Fibroblast of pulmonary artery (primary cell): ENCODE data around the gene DRD2.

Experiments
- DNase-seq: peaks from one replicate; pipeline ENCODE4 v3.0.0-alpha.2; 2010; ENCODE audit warnings: low read depth
- H3K4me3 ChIP-seq: replicated peaks from 2 replicates; pipeline ENCODE4 v1.5.1; 2011; ENCODE audit warnings: low read depth, mild to moderate bottlenecking, control low read depth, low read length, moderate library complexity
- TF ChIP-seq, protein P1 (sequence below): IDR thresholded peaks from 2 replicates; pipeline ENCODE4 v1.5.1; 2011; ENCODE audit warnings: mild to moderate bottlenecking, control low read depth, low read length, inconsistent platforms; ENCODE audit errors: missing control alignments

Gene DRD2

DNA sequence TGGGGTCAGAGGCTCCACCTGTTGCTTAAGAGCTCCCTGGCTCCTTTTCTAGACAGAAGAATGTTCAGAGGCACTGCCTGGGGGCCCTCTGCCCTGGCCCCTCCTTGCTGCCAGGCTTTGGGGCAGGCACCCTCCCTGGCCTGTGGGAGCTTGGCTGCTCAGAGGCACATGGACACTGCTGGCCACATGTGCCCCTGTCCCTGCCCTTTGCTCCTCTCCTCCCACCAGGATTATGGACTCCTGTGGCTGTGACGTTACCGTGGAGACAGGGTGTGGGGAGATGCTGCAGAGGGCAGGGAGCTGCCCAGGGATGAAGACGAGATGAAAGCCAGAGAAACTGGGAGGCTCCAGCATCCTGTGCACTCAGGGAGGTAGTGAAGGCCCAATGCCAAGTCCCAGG is 14.7 kb downstream of the DRD2 start:
- no peak for DNase-seq
- H3K4me3 ChIP-seq, result no peak overlapping the region
- TF ChIP-seq, protein P1, sequence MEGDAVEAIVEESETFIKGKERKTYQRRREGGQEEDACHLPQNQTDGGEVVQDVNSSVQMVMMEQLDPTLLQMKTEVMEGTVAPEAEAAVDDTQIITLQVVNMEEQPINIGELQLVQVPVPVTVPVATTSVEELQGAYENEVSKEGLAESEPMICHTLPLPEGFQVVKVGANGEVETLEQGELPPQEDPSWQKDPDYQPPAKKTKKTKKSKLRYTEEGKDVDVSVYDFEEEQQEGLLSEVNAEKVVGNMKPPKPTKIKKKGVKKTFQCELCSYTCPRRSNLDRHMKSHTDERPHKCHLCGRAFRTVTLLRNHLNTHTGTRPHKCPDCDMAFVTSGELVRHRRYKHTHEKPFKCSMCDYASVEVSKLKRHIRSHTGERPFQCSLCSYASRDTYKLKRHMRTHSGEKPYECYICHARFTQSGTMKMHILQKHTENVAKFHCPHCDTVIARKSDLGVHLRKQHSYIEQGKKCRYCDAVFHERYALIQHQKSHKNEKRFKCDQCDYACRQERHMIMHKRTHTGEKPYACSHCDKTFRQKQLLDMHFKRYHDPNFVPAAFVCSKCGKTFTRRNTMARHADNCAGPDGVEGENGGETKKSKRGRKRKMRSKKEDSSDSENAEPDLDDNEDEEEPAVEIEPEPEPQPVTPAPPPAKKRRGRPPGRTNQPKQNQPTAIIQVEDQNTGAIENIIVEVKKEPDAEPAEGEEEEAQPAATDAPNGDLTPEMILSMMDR, result no peak

DNA sequence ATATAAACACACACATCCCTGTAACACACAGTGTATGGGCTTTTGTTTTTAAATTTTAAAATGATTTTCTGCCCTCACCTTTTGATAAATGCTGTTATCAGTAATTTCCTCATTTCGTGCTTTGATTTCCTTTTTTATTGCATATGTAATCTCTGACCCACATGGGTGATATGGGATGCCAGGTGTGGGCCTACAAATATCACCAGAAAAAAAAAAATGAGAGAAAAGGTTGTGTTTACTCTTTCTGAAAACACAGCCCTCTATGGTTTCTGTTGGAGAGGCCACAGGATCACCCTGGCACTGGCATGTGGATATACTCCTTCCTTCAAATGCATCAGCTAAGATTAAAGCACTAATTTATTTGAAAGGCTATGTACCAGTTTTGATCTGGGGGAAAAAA is 17.0 kb downstream of the DRD2 start:
- TF ChIP-seq, protein P1, result no peak
- no peak overlapping the region for H3K4me3 ChIP-seq
- no peak for DNase-seq

DNA sequence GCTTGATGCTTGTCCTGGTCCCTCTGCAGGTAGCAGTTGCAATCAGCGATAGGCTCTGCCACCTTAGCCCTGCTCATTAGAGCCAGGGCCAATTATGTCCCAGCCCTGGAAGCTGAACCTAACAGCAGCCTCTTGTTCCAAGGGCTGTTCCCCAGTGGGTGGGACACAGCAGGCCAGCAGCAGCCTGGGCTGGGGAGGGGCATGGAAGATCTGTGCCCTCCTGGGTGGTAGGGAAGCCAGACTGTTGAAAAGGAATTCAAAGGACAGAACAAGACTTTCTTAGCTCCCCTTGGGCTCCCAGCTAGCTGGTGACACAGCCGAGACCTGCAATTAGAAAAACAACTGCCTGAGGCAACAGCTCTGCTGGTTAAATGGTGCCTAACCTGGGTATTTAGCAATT is 17.4 kb downstream of the DRD2 start:
- DNase-seq, result no peak
- TF ChIP-seq, protein P1, result no peak
- no peak overlapping the region for H3K4me3 ChIP-seq

DNA sequence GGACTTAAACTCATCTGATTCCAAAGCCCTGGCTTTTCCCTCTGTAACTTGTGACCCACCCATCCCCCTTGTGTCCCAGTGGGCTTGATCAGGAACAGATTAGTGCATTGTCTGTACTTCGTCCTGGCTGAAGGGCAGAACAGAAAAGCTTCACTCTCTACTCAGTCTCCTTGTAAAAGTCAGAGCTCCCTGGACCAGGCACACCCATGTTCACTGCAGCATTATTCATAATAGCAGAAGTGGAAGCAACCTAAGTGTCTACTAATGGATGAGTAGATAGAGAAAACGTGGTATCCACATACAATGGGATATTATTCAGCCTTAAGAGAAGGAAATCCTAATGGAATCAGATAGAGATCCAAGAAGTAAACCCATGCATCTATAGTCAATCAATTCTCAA is 20.7 kb downstream of the DRD2 start:
- H3K4me3 ChIP-seq, result no peak overlapping the region
- TF ChIP-seq, protein P1, result no peak
- DNase-seq, result no peak

DNA sequence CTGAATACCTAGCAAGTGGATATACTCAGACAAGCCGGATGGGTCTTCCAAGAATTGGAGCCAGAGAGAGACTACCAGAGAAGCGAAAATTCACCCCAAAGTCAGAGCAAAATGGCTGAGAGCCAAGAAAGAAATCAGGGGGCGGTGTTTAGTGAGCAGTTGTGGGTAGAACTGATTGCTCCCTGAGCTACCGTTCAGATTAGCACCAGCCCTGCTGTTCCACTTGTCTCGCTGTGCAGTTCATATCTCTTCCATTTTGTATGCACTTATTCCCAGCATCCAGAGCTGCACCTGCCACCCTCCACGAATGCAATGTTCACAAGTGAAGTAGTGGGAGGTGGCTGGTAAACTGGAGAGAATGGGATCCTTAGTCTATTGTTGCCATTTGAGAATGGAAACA is 25.5 kb downstream of the DRD2 start:
- DNase-seq, result no peak
- H3K4me3 ChIP-seq, result no peak overlapping the region
- TF ChIP-seq, protein P1, result no peak

DNA sequence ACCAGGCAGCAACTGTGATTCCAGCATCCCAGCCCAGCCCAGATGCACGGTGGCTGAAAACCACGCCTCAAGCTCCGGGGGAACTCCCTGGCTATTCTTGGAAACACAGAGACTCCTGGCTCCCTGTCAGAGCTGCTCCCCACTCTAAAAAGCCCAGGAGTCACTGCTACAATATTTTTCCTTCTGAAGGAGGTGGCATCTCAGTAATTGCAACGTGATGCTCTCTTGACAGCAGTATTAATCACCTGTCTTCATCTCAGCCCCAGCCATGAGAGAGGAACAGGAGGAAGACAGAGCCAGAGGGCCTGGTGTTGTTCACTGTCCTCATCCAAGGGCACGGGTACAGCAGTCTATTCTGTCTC is 26.9 kb downstream of the DRD2 start:
- H3K4me3 ChIP-seq, result no peak overlapping the region
- DNase-seq, result no peak
- TF ChIP-seq, protein P1, result no peak

DNA sequence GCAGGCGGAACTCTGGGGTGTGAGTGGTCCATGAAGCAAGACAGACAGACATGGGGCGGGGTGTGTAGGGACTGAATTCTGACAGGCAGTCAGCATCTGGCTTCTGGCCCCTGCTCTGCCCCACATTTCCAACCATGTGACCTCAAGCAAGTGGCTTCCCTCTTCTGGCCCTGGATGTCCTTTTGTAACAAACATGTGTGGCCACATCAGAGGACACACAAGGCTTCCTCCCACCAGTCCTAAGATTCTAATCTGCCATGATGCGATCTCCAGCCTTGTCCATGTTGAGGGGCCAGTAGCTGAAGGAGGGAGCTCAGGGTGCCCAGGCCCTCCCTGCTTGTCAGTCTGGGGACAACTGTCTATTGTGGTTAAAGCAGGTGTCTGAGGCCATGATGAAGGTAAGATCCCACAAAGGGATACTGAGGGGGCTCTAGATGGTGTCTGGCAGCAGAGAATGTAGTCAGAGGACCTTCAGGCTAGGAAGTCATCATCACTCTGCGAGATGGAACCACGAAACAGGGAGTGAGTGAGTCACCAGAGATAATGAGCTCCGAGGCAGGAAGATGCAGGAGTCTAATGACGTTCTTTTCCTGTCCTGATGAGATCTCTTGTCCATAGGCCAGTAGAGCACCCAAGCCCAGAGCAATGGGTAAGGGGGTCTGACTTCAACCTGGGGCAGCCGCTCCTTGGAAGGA is 27.4 kb downstream of the DRD2 start:
- TF ChIP-seq, protein P1, result no peak
- peak; percentile 71 for DNase-seq

More for the DNA sequence above, 27.4 kb downstream of the DRD2 start:
- H3K4me3 ChIP-seq, result no peak overlapping the region
